Activated CD4-positive, alpha-beta T cell treated with anti-CD3 and anti-CD28 coated beads, Interleukin-2, Interleukin-4, amounts not matched to agents 100 ng/mL and 50 ng/mL, durations not matched to agents 16 hours and 8 hours (primary cell): ENCODE data around the gene RPL13.

Experiments used
- DNase-seq: peaks from one replicate; pipeline ENCODE4 v3.0.0-alpha.2; 2020; ENCODE audit warnings: low spot score

The RPL13 gene

GRCh38 chr16:89545044-89545830 is 15.2 kb upstream of the RPL13 start:
- no peak for DNase-seq

GRCh38 chr16:89545831-89546574 is 14.5 kb upstream of the RPL13 start:
- DNase-seq = no peak

GRCh38 chr16:89546781-89547180 is 13.7 kb upstream of the RPL13 start:
- no peak for DNase-seq

GRCh38 chr16:89547291-89547690 is 13.2 kb upstream of the RPL13 start:
- DNase-seq = no peak

- no peak for DNase-seq
These were observed 12.6 kb upstream of the RPL13 start for GRCh38 chr16:89547860-89548259.

- DNase-seq = no peak
These were observed 12.0 kb upstream of the RPL13 start for GRCh38 chr16:89548344-89549006.

GRCh38 chr16:89549007-89549700 is 11.3 kb upstream of the RPL13 start:
- no peak for DNase-seq

- no peak for DNase-seq
These were observed 10.0 kb upstream of the RPL13 start for GRCh38 chr16:89550421-89551007.

- DNase-seq = no peak
These were observed 8.2 kb upstream of the RPL13 start for GRCh38 chr16:89552329-89552728.

GRCh38 chr16:89552913-89553312 is 7.6 kb upstream of the RPL13 start:
- no peak for DNase-seq

GRCh38 chr16:89553733-89554132 is 6.7 kb upstream of the RPL13 start:
- DNase-seq = no peak

- no peak for DNase-seq
These were observed 6.1 kb upstream of the RPL13 start for GRCh38 chr16:89554343-89554742.

GRCh38 chr16:89555265-89555664 is 5.2 kb upstream of the RPL13 start:
- no peak for DNase-seq

GRCh38 chr16:89555780-89556179 is 4.7 kb upstream of the RPL13 start:
- no peak for DNase-seq

- peak; percentile 83 for DNase-seq
These were observed 3.5 kb upstream of the RPL13 start for GRCh38 chr16:89556750-89557689.

- no peak for DNase-seq
These were observed 2.6 kb upstream of the RPL13 start for GRCh38 chr16:89557690-89558490.

GRCh38 chr16:89561142-89561883 is 831 bp downstream of the RPL13 start:
- no peak for DNase-seq

GRCh38 chr16:89561884-89562599 is 1.6 kb downstream of the RPL13 start:
- DNase-seq = no peak

GRCh38 chr16:89562939-89563338 is 2.5 kb downstream of the RPL13 start:
- no peak for DNase-seq
